ENCODE measurements around the gene GIPC3. TPM values are rescaled to one million over a fixed set of nuclear protein-coding genes. Genes with fewer than 3 reads are reported as not detected.

The GIPC3 gene
- polyA plus RNA-seq, 2 of the 4 experiments (the other 2 are of a cell fraction): 0.05 to 0.12 TPM

DNA sequence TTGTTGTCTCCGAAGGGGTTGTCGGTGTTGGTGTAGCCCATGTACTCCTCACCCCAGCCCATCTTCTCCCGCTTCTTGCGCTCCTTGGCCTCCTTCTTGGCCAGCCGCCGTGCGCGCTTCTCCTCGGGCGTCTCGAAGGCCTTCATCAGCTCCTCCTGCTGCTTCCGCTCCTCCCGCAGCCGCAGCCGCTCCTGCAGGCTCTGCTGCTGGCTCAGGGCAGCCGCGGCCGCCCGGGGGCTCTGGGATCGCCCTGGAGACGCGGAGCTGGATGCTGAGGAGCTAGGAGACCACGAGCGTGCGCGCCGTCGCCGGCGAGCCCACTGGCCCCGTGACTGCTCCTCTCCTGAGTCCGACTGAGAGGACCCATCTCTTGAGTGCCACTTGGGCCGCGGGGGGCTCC, 38.4 kb downstream of the GIPC3 start:
- H3K4me3 ChIP-seq: no peak overlapping the region
- FAIRE-seq (no peak), ATAC-seq (no peak), DNase-seq (ENCODE audit: low read depth in 1 of 2, low spot score in 1 of 2) (no peak)
- no peak overlapping the region for H3K27ac ChIP-seq
- no peaks in the 10 kb centered on the region for H3K9me3 ChIP-seq
- POLR2A ChIA-PET: no interaction called here
- no peak overlapping the region for H3K4me2 ChIP-seq
- H3K4me1 ChIP-seq: peaks cover 10% of the 10 kb centered on the region; the same call in 2 of the 3 replicates
- TF ChIP-seq NPAS2 (CRISPR knock-in tag; IDR thresholded peaks at IDR 0.05; ENCODE audit: borderline replicate concordance) (no peak), TP53 (CRISPR knock-in tag; IDR thresholded peaks at IDR 0.05) (no peak), ZFP36 (IDR thresholded peaks at IDR 0.05; ENCODE audit: borderline replicate concordance, partially characterized antibody) (no peak), EHMT2 (IDR thresholded peaks at IDR 0.05; ENCODE audit: low read depth) (no peak), ESRRA (IDR thresholded peaks at IDR 0.05; ENCODE audit: borderline replicate concordance, low read length) (no peak), RARB (CRISPR knock-in tag; IDR thresholded peaks at IDR 0.05) (no peak), HEYL (CRISPR knock-in tag; IDR thresholded peaks at IDR 0.05) (no peak)
- TF ChIP-seq, protein P1, sequence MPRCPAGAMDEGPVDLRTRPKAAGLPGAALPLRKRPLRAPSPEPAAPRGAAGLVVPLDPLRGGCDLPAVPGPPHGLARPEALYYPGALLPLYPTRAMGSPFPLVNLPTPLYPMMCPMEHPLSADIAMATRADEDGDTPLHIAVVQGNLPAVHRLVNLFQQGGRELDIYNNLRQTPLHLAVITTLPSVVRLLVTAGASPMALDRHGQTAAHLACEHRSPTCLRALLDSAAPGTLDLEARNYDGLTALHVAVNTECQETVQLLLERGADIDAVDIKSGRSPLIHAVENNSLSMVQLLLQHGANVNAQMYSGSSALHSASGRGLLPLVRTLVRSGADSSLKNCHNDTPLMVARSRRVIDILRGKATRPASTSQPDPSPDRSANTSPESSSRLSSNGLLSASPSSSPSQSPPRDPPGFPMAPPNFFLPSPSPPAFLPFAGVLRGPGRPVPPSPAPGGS (IDR thresholded peaks at IDR 0.05): no peak
- TF ChIP-seq, protein P2, sequence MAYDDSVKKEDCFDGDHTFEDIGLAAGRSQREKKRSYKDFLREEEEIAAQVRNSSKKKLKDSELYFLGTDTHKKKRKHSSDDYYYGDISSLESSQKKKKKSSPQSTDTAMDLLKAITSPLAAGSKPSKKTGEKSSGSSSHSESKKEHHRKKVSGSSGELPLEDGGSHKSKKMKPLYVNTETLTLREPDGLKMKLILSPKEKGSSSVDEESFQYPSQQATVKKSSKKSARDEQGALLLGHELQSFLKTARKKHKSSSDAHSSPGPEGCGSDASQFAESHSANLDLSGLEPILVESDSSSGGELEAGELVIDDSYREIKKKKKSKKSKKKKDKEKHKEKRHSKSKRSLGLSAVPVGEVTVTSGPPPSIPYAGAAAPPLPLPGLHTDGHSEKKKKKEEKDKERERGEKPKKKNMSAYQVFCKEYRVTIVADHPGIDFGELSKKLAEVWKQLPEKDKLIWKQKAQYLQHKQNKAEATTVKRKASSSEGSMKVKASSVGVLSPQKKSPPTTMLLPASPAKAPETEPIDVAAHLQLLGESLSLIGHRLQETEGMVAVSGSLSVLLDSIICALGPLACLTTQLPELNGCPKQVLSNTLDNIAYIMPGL (CRISPR knock-in tag; IDR thresholded peaks at IDR 0.05; ENCODE audit: borderline replicate concordance): no peak
- CTCF ChIA-PET: interaction anchor here (0.9 to 1.4 kb wide), 2 partner anchors 48 to 67 kb away, joined by 3 to 4 read pairs; partner anchors contain the start of gene MFSD12
- 91% methylated on average over 29 of the region's 34 CpGs for WGBS (ENCODE audit: missing lambda C conversion rate)

DNA sequence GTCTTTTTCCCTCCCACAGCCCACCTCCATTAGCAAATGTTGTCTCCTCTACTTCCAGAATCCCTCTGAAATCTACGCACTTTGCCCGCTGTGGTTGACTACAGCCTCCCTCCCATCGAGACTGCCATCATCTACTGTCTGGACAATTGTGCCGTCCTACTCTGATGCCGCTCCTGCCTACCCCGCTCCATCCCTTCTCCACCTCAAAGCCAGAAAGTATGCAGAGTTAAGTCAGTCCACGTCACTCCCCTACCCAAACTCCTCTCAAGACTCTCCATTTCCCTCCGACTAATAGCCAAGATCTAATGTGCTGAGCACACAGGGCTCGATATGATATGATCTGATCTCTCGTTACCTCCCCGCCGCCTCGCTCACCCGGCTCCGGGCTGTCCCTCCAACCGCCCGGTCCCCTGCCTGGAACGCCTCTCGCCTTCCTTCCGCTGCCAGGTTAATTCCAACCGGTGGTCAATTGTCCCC, 40.8 kb downstream of the GIPC3 start:
- no peak for DNase-seq (ENCODE audit: low read depth in 1 of 2, low spot score in 1 of 2)
- Histone ChIP-seq H3K4me3 (peak overlapping the region; percentile 97), H3K4me1 (peaks cover 10% of the 10 kb centered on the region; the same call in 2 of the 3 replicates), H3K27ac (peak overlapping the region; percentile 88 to 96), H3K4me2 (peak overlapping the region; percentile 97), H3K9me3 (no peaks in the 10 kb centered on the region)
- POLR2A ChIA-PET: no interaction called here
- CTCF ChIA-PET: interaction anchor here (1.2 to 1.3 kb wide), 2 partner anchors 39 to 81 kb away, joined by 3 to 4 read pairs; no protein-coding TSS in a partner anchor
- WGBS (ENCODE audit: missing lambda C conversion rate): 4% methylated on average over 21 of the region's 21 CpGs
- peak; percentile 11 to 39; a peak in 4 of 6 replicates for ATAC-seq
- FAIRE-seq: no peak
- TF ChIP-seq RCOR1 (IDR thresholded peaks at IDR 0.05; ENCODE audit: low read depth, low read length): no peak
- no peak for TF ChIP-seq SREBF2 (IDR thresholded peaks at IDR 0.05)
- no peak for TF ChIP-seq HOXA7 (CRISPR knock-in tag; IDR thresholded peaks at IDR 0.05)
- no peak for TF ChIP-seq EP300 (IDR thresholded peaks at IDR 0.05)
- TF ChIP-seq, protein P3, sequence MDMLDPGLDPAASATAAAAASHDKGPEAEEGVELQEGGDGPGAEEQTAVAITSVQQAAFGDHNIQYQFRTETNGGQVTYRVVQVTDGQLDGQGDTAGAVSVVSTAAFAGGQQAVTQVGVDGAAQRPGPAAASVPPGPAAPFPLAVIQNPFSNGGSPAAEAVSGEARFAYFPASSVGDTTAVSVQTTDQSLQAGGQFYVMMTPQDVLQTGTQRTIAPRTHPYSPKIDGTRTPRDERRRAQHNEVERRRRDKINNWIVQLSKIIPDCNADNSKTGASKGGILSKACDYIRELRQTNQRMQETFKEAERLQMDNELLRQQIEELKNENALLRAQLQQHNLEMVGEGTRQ (IDR thresholded peaks at IDR 0.05): no peak
- TF ChIP-seq CBX8 (IDR thresholded peaks at IDR 0.05): no peak
- TF ChIP-seq, protein P4, sequence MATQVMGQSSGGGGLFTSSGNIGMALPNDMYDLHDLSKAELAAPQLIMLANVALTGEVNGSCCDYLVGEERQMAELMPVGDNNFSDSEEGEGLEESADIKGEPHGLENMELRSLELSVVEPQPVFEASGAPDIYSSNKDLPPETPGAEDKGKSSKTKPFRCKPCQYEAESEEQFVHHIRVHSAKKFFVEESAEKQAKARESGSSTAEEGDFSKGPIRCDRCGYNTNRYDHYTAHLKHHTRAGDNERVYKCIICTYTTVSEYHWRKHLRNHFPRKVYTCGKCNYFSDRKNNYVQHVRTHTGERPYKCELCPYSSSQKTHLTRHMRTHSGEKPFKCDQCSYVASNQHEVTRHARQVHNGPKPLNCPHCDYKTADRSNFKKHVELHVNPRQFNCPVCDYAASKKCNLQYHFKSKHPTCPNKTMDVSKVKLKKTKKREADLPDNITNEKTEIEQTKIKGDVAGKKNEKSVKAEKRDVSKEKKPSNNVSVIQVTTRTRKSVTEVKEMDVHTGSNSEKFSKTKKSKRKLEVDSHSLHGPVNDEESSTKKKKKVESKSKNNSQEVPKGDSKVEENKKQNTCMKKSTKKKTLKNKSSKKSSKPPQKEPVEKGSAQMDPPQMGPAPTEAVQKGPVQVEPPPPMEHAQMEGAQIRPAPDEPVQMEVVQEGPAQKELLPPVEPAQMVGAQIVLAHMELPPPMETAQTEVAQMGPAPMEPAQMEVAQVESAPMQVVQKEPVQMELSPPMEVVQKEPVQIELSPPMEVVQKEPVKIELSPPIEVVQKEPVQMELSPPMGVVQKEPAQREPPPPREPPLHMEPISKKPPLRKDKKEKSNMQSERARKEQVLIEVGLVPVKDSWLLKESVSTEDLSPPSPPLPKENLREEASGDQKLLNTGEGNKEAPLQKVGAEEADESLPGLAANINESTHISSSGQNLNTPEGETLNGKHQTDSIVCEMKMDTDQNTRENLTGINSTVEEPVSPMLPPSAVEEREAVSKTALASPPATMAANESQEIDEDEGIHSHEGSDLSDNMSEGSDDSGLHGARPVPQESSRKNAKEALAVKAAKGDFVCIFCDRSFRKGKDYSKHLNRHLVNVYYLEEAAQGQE (IDR thresholded peaks at IDR 0.05): no peak
- TF ChIP-seq, protein P5, sequence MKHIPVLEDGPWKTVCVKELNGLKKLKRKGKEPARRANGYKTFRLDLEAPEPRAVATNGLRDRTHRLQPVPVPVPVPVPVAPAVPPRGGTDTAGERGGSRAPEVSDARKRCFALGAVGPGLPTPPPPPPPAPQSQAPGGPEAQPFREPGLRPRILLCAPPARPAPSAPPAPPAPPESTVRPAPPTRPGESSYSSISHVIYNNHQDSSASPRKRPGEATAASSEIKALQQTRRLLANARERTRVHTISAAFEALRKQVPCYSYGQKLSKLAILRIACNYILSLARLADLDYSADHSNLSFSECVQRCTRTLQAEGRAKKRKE (CRISPR knock-in tag; IDR thresholded peaks at IDR 0.05; ENCODE audit: low read depth): no peak
- no peak for TF ChIP-seq NPAS2 (CRISPR knock-in tag; IDR thresholded peaks at IDR 0.05; ENCODE audit: borderline replicate concordance)
- TF ChIP-seq, protein P6, sequence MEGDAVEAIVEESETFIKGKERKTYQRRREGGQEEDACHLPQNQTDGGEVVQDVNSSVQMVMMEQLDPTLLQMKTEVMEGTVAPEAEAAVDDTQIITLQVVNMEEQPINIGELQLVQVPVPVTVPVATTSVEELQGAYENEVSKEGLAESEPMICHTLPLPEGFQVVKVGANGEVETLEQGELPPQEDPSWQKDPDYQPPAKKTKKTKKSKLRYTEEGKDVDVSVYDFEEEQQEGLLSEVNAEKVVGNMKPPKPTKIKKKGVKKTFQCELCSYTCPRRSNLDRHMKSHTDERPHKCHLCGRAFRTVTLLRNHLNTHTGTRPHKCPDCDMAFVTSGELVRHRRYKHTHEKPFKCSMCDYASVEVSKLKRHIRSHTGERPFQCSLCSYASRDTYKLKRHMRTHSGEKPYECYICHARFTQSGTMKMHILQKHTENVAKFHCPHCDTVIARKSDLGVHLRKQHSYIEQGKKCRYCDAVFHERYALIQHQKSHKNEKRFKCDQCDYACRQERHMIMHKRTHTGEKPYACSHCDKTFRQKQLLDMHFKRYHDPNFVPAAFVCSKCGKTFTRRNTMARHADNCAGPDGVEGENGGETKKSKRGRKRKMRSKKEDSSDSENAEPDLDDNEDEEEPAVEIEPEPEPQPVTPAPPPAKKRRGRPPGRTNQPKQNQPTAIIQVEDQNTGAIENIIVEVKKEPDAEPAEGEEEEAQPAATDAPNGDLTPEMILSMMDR (IDR thresholded peaks at IDR 0.05): no peak
- TF ChIP-seq HDAC2 (IDR thresholded peaks at IDR 0.05): no peak
- TF ChIP-seq MAZ (IDR thresholded peaks at IDR 0.05; ENCODE audit: borderline replicate concordance, low read depth, low read length): no peak
- TF ChIP-seq HOXB5 (CRISPR knock-in tag; IDR thresholded peaks at IDR 0.05): no peak
- TF ChIP-seq RNF2 (IDR thresholded peaks at IDR 0.05; ENCODE audit: borderline replicate concordance, low read depth): no peak
